CD14-positive monocyte (primary cell): ENCODE measurements around the gene DDX43. TPM values are rescaled to one million over a fixed set of nuclear protein-coding genes. Genes with fewer than 3 reads are reported as not detected.
A peak's percentile ranks its signal among the peaks of the same experiment; 100 is the strongest.

Experiments used
- DNase-seq, 3 donors: peaks; one replicate each; pipeline ENCODE4 v3.0.0-alpha.2; 2011 to 2022
- H2AFZ ChIP-seq: 2 replicates; pipeline ENCODE4 v1.6.0; 2012; ENCODE audit warnings: mild to moderate bottlenecking, low read depth, low read length, inconsistent platforms; ENCODE audit not compliant: insufficient read depth, poor library complexity, severe bottlenecking
- H3K27ac ChIP-seq, 2 donors: 1 replicate in 1 of 2; 2 replicates in 1 of 2; pipeline ENCODE4 v1.5.1; 2012 to 2013; ENCODE audit warnings: low read length in 2 of 2, control low read depth in 1 of 2, inconsistent platforms in 1 of 2, low read depth in 1 of 2, mild to moderate bottlenecking in 1 of 2
- H3K27me3 ChIP-seq, 2 donors: one replicate each; pipeline versions ENCODE4 v1.6.0 to v1.6.1; 2011 to 2013; ENCODE audit warnings: low read length in 2 of 2; ENCODE audit not compliant: control insufficient read depth in 2 of 2, insufficient read depth in 2 of 2
- H3K36me3 ChIP-seq, 2 donors: replicated peaks in 1 of 2; 1 replicate in 1 of 2; 2 replicates in 1 of 2; pipeline versions ENCODE4 v1.5.1 to v1.6.1; 2012 to 2013; ENCODE audit warnings: low read length in 2 of 2, control low read depth in 1 of 2, inconsistent platforms in 1 of 2, mild to moderate bottlenecking in 1 of 2; ENCODE audit not compliant: insufficient read depth in 2 of 2, control insufficient read depth in 1 of 2
- H3K4me1 ChIP-seq, 2 donors: 1 replicate in 1 of 2; 2 replicates in 1 of 2; pipeline versions ENCODE4 v1.5.1 to v1.6.1; 2012 to 2013; ENCODE audit warnings: low read length in 2 of 2, control low read depth in 1 of 2, inconsistent platforms in 1 of 2, mild to moderate bottlenecking in 1 of 2, moderate library complexity in 1 of 2; ENCODE audit not compliant: insufficient read depth in 2 of 2, control insufficient read depth in 1 of 2
- H3K4me2 ChIP-seq: replicated peaks from 2 replicates; pipeline ENCODE3; 2012; ENCODE audit warnings: low read length, moderate library complexity, mild to moderate bottlenecking; ENCODE audit not compliant: poor library complexity, severe bottlenecking; ENCODE audit errors: extremely low read depth
- H3K4me3 ChIP-seq, 3 experiments: fragments of 200-600 bp in 1 of 3; sonication (generic) in 1 of 3; replicated peaks in 1 of 3; 1 replicate in 2 of 3; 2 replicates in 1 of 3; pipeline ENCODE4 v1.5.1; 2011 to 2013; ENCODE audit warnings: low read length in 3 of 3, mild to moderate bottlenecking in 3 of 3, control low read depth in 2 of 3, low read depth in 2 of 3, inconsistent platforms in 1 of 3, moderate library complexity in 1 of 3
- H3K79me2 ChIP-seq: 2 replicates; pipeline ENCODE4 v1.6.0; 2012; ENCODE audit warnings: mild to moderate bottlenecking, control low read depth, inconsistent platforms, low read length, moderate library complexity; ENCODE audit not compliant: insufficient read depth
- H3K9ac ChIP-seq: 2 replicates; pipeline ENCODE4 v1.6.0; 2017; ENCODE audit warnings: low read length, mild to moderate bottlenecking; ENCODE audit not compliant: insufficient read depth, poor library complexity, severe bottlenecking
- H3K9me3 ChIP-seq, 2 donors: replicated peaks in 1 of 2; 1 replicate in 1 of 2; 2 replicates in 1 of 2; pipeline versions ENCODE4 v1.5.1 to v1.6.1; 2012 to 2013; ENCODE audit warnings: low read length in 2 of 2, control low read depth in 1 of 2; ENCODE audit not compliant: control insufficient read depth in 1 of 2, insufficient read depth in 1 of 2
- H4K20me1 ChIP-seq: 2 replicates; pipeline ENCODE4 v1.6.0; 2012; ENCODE audit warnings: mild to moderate bottlenecking, low read length, control low read depth, moderate library complexity; ENCODE audit not compliant: insufficient read depth
- H3K27ac Mint-ChIP-seq, 7 donors: one replicate each; pipeline ENCODE4 v1.8.0; 2020; ENCODE audit warnings: mild to moderate bottlenecking in 7 of 7, mixed read lengths in 7 of 7, moderate library complexity in 6 of 7, inconsistent platforms in 2 of 7
- H3K27me3 Mint-ChIP-seq, 3 donors: one replicate each; pipeline ENCODE4 v1.8.0; 2021 to 2022; ENCODE audit warnings: low read depth in 3 of 3, mild to moderate bottlenecking in 3 of 3, mixed read lengths in 3 of 3, moderate library complexity in 3 of 3, inconsistent platforms in 1 of 3
- H3K36me3 Mint-ChIP-seq, 2 donors: one replicate each; pipeline ENCODE4 v1.8.0; 2020; ENCODE audit warnings: mixed read lengths in 2 of 2, inconsistent platforms in 1 of 2, mild to moderate bottlenecking in 1 of 2
- H3K4me1 Mint-ChIP-seq: one replicate; pipeline ENCODE4 v1.8.0; 2020; ENCODE audit warnings: mild to moderate bottlenecking, mixed read lengths
- H3K4me3 Mint-ChIP-seq, 2 donors: one replicate each; pipeline ENCODE4 v1.8.0; 2020; ENCODE audit warnings: mild to moderate bottlenecking in 2 of 2, mixed read lengths in 2 of 2, moderate library complexity in 1 of 2
- H3K9me3 Mint-ChIP-seq, 7 donors: one replicate each; pipeline ENCODE4 v1.8.0; 2020 to 2022; ENCODE audit warnings: mixed read lengths in 7 of 7, mild to moderate bottlenecking in 6 of 7, moderate library complexity in 6 of 7, inconsistent platforms in 2 of 7
- WGBS: methylation state at CpG from one replicate; pipeline ENCODE4 v1.1.5; 2013; ENCODE audit warnings: missing lambda C conversion rate; ENCODE audit not compliant: insufficient coverage; 5-methylcytosine and 5-hydroxymethylcytosine counted together
- intact Hi-C, 2 donors: fragments of 100-400 bp; cut with micrococcal nuclease; formaldehyde crosslinking; loops; one replicate each; pipeline versions ENCODE4 v1.15.0 to v1.15.1; 2023
- polyA minus RNA-seq: library from RNA; depleted of rRNA, polyadenylated mRNA; stranded (reverse); fragments of >200 nt; gene quantifications from 2 replicates; pipeline ENCODE4 v1.2.3, GENCODE V29; 2012
- polyA plus RNA-seq, 3 donors: library from polyadenylated mRNA; depleted of rRNA in 1 of 3; unstranded in 2 of 3; stranded (reverse) in 1 of 3; fragments of 300-500 nt in 2 of 3; fragments of >200 nt in 1 of 3; fragmentation: Illumina TruSeq in 2 of 3; gene quantifications; 1 replicate in 2 of 3; 2 replicates in 1 of 3; pipeline ENCODE4 v1.2.3, GENCODE V29; 2012 to 2021
- total RNA-seq, 12 experiments: library from RNA in 1 of 12; stranded (reverse) in 1 of 12; fragments of 120-200 nt in 1 of 12; gene quantifications; one replicate each; pipeline ENCODE4 v1.2.4 and lab custom pipeline; 2013 to 2026; ENCODE audit warnings: mixed read lengths in 6 of 12, inconsistent platforms in 1 of 12
- TF ChIP-seq, protein P1 (sequence below): fragments of 200-600 bp; IDR thresholded peaks from one replicate; pipeline ENCODE4 v1.8.0; 2022; ENCODE audit warnings: antibody characterized with exemption, mild to moderate bottlenecking

DDX43 gene
- 0.21 TPM for total RNA-seq (2013)
- polyA plus RNA-seq: 1 to 10 TPM in 1 of 3 donors, under 1 TPM in 1, not detected in 1; 0.23 to 1.0 TPM
- 0.14 and 0.56 TPM in 2 replicates for polyA minus RNA-seq
- total RNA-seq (lab: John Stamatoyannopoulos, UW): 2.4 to 10.5 (median 6.1) reads per million in 11 experiments

- H3K27me3 Mint-ChIP-seq: peaks cover 0 to 2% (median 0%) of the 10 kb centered on the region in 3 donors
- TF ChIP-seq, protein P1, sequence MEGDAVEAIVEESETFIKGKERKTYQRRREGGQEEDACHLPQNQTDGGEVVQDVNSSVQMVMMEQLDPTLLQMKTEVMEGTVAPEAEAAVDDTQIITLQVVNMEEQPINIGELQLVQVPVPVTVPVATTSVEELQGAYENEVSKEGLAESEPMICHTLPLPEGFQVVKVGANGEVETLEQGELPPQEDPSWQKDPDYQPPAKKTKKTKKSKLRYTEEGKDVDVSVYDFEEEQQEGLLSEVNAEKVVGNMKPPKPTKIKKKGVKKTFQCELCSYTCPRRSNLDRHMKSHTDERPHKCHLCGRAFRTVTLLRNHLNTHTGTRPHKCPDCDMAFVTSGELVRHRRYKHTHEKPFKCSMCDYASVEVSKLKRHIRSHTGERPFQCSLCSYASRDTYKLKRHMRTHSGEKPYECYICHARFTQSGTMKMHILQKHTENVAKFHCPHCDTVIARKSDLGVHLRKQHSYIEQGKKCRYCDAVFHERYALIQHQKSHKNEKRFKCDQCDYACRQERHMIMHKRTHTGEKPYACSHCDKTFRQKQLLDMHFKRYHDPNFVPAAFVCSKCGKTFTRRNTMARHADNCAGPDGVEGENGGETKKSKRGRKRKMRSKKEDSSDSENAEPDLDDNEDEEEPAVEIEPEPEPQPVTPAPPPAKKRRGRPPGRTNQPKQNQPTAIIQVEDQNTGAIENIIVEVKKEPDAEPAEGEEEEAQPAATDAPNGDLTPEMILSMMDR: no peak
- Histone ChIP-seq H3K27me3 (no peaks in the 10 kb centered on the region), H3K36me3 (no peaks in the 10 kb centered on the region), H3K4me2 (no peak within 1 kb of the TSS), H4K20me1 (no peaks in the 10 kb centered on the region), H3K9ac (no peak within 1 kb of the TSS), H3K79me2 (no peaks in the 10 kb centered on the region), H3K4me1 (no peaks in the 10 kb centered on the region), H3K4me3 (peak within 1 kb of the TSS in 1 of 3 experiments; percentile 14), H3K9me3 (peaks cover 0 to 11% of the 10 kb centered on the region in 2 donors), H3K27ac (peak within 1 kb of the TSS in 1 of 2 donors; percentile 27), H2AFZ (no peak within 1 kb of the TSS)
- H3K4me3 Mint-ChIP-seq: peak within 1 kb of the TSS; percentile 80 to 86
- intact Hi-C loops: no loop called here
- 76% methylated on average over 25 of the region's 54 CpGs for WGBS
- no peaks in the 10 kb centered on the region for H3K36me3 Mint-ChIP-seq
- H3K9me3 Mint-ChIP-seq: peaks cover 0 to 8% (median 5%) of the 10 kb centered on the region in 7 donors
- H3K27ac Mint-ChIP-seq: peak within 1 kb of the TSS in 6 of 7 donors; percentile 15 to 98 (median 92)
- DNase-seq: peak; percentile 29 to 74 (median 67)
- H3K4me1 Mint-ChIP-seq: peaks cover 8% of the 10 kb centered on the region
Observed at GRCh38 chr6:73394577-73395354, at the start of gene DDX43. TSS of gene DDX43 (plus strand) at chr6:73394828. CDS start at chr6:73394906, 78 bp downstream.

DNA sequence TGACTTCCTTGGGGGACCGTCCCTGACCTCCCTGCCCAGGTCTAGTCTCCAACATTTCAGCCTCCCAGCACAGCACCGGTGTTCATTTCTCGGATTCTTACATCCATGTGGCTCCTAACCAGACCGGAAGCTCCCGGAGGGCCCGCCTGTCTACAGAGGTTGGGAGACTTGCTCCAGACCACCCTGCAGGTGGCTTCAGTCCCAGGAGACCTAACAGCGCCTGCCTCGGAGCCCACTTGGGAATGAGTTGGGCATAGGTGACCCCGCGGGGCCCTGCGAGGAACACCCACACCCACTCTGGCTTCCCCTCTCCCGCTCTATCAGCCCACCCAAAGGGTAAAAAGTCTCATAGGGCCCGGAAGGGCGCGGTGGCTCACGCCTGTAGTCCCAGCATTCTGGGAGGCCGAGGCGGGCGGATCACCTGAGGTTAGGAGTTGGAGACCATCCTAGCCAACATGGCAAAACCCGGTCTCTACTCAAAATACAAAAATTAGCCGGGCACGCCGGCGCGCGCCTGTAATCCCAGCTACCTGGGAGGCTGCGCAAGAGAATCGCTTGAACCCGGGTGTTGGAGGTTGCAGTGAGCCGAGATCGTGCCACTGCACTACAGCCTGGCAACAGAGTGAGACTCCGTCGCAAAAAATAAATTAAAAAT is 46.0 kb upstream of the DDX43 start:
- Histone ChIP-seq H2AFZ (no peak overlapping the region), H3K36me3 (no peaks in the 10 kb centered on the region), H3K9me3 (peaks cover 4 to 9% of the 10 kb centered on the region in 2 donors), H3K4me1 (no peaks in the 10 kb centered on the region), H3K79me2 (no peaks in the 10 kb centered on the region), H3K4me2 (no peak overlapping the region), H3K4me3 (no peak overlapping the region), H3K27ac (no peak overlapping the region), H3K27me3 (peaks cover 27 to 46% of the 10 kb centered on the region in 2 donors), H3K9ac (no peak overlapping the region), H4K20me1 (no peaks in the 10 kb centered on the region)
- WGBS: 43% methylated on average over 15 of the region's 33 CpGs
- H3K36me3 Mint-ChIP-seq: no peaks in the 10 kb centered on the region
- DNase-seq: no peak
- TF ChIP-seq, protein P1: no peak
- peak overlapping the region in 1 of 2 donors; percentile 35 for H3K4me3 Mint-ChIP-seq
- no peak overlapping the region for H3K27ac Mint-ChIP-seq
- H3K4me1 Mint-ChIP-seq: no peaks in the 10 kb centered on the region
- intact Hi-C loops: no loop called here
- peaks cover 43 to 45% (median 44%) of the 10 kb centered on the region in 3 donors for H3K27me3 Mint-ChIP-seq
- H3K9me3 Mint-ChIP-seq: peaks cover 0 to 15% (median 9%) of the 10 kb centered on the region in 7 donors
